HCT116 (cell line): ENCODE measurements around the gene SERPINB12.

ENCODE experiments used
- CEBPB ChIP-seq: IDR thresholded peaks from 2 replicates; pipeline ENCODE4 v1.6.1; 2012; ENCODE audit warnings: low read depth
- SIN3A ChIP-seq: IDR thresholded peaks from 2 replicates; pipeline ENCODE4 v1.6.1; 2012; ENCODE audit warnings: low read depth
- ZNF274 ChIP-seq: fragments of 200-500 bp; sonication (Bioruptor generic); IDR thresholded peaks from 2 replicates; pipeline ENCODE4 v1.6.1; 2014; ENCODE audit warnings: mild to moderate bottlenecking, low read depth, low read length, inconsistent platforms
- TF ChIP-seq, protein P1 (sequence below), 3 experiments: fragments of 200-600 bp in 1 of 3; sonication (generic) in 1 of 3; IDR thresholded peaks in 2 of 3; conservative IDR thresholded peaks in 1 of 3; 2 replicates each; pipeline ENCODE4 v1.5.1; 2012 to 2017; ENCODE audit warnings: low read depth in 2 of 3, low read length in 2 of 3, antibody characterized with exemption in 1 of 3, borderline replicate concordance in 1 of 3, control low read depth in 1 of 3, mild to moderate bottlenecking in 1 of 3, mixed read lengths in 1 of 3, mixed run types in 1 of 3, moderate library complexity in 1 of 3; ENCODE audit not compliant: insufficient read depth in 1 of 3

DNA sequence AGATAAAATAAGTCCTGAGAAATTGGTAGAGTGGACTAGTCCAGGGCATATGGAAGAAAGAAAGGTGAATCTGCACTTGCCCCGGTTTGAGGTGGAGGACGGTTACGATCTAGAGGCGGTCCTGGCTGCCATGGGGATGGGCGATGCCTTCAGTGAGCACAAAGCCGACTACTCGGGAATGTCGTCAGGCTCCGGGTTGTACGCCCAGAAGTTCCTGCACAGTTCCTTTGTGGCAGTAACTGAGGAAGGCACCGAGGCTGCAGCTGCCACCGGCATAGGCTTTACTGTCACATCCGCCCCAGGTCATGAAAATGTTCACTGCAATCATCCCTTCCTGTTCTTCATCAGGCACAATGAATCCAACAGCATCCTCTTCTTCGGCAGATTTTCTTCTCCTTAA is 54.8 kb downstream of the SERPINB12 start:
- TF ChIP-seq SIN3A (no peak), CEBPB (no peak), ZNF274 (no peak)
- TF ChIP-seq, protein P1, sequence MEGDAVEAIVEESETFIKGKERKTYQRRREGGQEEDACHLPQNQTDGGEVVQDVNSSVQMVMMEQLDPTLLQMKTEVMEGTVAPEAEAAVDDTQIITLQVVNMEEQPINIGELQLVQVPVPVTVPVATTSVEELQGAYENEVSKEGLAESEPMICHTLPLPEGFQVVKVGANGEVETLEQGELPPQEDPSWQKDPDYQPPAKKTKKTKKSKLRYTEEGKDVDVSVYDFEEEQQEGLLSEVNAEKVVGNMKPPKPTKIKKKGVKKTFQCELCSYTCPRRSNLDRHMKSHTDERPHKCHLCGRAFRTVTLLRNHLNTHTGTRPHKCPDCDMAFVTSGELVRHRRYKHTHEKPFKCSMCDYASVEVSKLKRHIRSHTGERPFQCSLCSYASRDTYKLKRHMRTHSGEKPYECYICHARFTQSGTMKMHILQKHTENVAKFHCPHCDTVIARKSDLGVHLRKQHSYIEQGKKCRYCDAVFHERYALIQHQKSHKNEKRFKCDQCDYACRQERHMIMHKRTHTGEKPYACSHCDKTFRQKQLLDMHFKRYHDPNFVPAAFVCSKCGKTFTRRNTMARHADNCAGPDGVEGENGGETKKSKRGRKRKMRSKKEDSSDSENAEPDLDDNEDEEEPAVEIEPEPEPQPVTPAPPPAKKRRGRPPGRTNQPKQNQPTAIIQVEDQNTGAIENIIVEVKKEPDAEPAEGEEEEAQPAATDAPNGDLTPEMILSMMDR (IDR thresholded peaks at IDR 0.05 in 2 of 3, conservative IDR thresholded peaks at IDR 0.05 in 1 of 3; ENCODE audit: borderline replicate concordance in 1 of 3, insufficient read depth in 1 of 3, low read depth in 2 of 3, low read length in 2 of 3): no peak
